Astrocyte (in vitro differentiated cells and primary cell): Measurements from ENCODE around the gene WRAP53. TPM values are rescaled to one million over a fixed set of nuclear protein-coding genes. Genes with fewer than 3 reads are reported as not detected.

Source experiments
- DNase-seq: peaks from one replicate; pipeline ENCODE4 v3.0.0-alpha.2; 2010; ENCODE audit warnings: low read depth
- FAIRE-seq: peaks from 2 replicates; lab custom pipeline; 2011; peaks lifted over from hg19 to GRCh38; lab: Jason Lieb, UNC
- H2AFZ ChIP-seq: 2 replicates; pipeline ENCODE4 v1.6.0; 2012; ENCODE audit warnings: low read depth, low read length, inconsistent platforms
- H3K27ac ChIP-seq: 2 replicates; pipeline ENCODE4 v1.5.1; 2011; ENCODE audit warnings: low read depth, low read length, inconsistent platforms
- H3K27me3 ChIP-seq: 2 replicates; pipeline ENCODE4 v1.6.0; 2011; ENCODE audit warnings: low read length, inconsistent platforms; ENCODE audit not compliant: insufficient read depth
- H3K36me3 ChIP-seq: 2 replicates; pipeline ENCODE4 v1.5.1; 2011; ENCODE audit warnings: low read length, inconsistent platforms; ENCODE audit not compliant: insufficient read depth
- H3K4me1 ChIP-seq: 2 replicates; pipeline ENCODE4 v1.5.1; 2011; ENCODE audit warnings: low read length, inconsistent platforms; ENCODE audit not compliant: insufficient read depth
- H3K4me2 ChIP-seq: 2 replicates; pipeline ENCODE4 v1.6.0; 2012; ENCODE audit warnings: low read length, inconsistent platforms
- H3K4me3 ChIP-seq: 2 replicates; pipeline ENCODE4 v1.5.1; 2011; ENCODE audit warnings: low read depth, mild to moderate bottlenecking, low read length, inconsistent platforms; ENCODE audit not compliant: insufficient read depth
- H3K79me2 ChIP-seq: 2 replicates; pipeline ENCODE4 v1.6.0; 2012; ENCODE audit warnings: mild to moderate bottlenecking, low read length, inconsistent platforms; ENCODE audit not compliant: insufficient read depth
- H3K9ac ChIP-seq: 2 replicates; pipeline ENCODE4 v1.6.0; 2012; ENCODE audit warnings: mild to moderate bottlenecking, low read length, inconsistent platforms
- H3K9me3 ChIP-seq: 2 replicates; pipeline ENCODE4 v1.5.1; 2012; ENCODE audit warnings: low read depth, mild to moderate bottlenecking, low read length, inconsistent platforms; ENCODE audit not compliant: insufficient read depth
- H4K20me1 ChIP-seq: 2 replicates; pipeline ENCODE4 v1.6.0; 2012; ENCODE audit warnings: low read length, inconsistent platforms; ENCODE audit not compliant: insufficient read depth
- H3K27ac Mint-ChIP-seq: one replicate; pipeline ENCODE4 v1.8.0; 2021; ENCODE audit warnings: mild to moderate bottlenecking, mixed read lengths; ENCODE audit not compliant: unreplicated experiment
- H3K27me3 Mint-ChIP-seq: one replicate; pipeline ENCODE4 v1.8.0; 2021; ENCODE audit warnings: low read depth, mixed read lengths; ENCODE audit not compliant: unreplicated experiment
- H3K36me3 Mint-ChIP-seq: one replicate; pipeline ENCODE4 v1.8.0; 2021; ENCODE audit warnings: low read depth, mixed read lengths; ENCODE audit not compliant: unreplicated experiment
- H3K4me1 Mint-ChIP-seq: one replicate; pipeline ENCODE4 v1.8.0; 2021; ENCODE audit warnings: low read depth, mixed read lengths; ENCODE audit not compliant: unreplicated experiment
- H3K4me3 Mint-ChIP-seq: one replicate; pipeline ENCODE4 v1.8.0; 2021; ENCODE audit warnings: mild to moderate bottlenecking, moderate library complexity, mixed read lengths; ENCODE audit not compliant: unreplicated experiment
- H3K9me3 Mint-ChIP-seq: one replicate; pipeline ENCODE4 v1.8.0; 2021; ENCODE audit warnings: mild to moderate bottlenecking, mixed read lengths; ENCODE audit not compliant: unreplicated experiment
- CTCF ChIP-seq: IDR thresholded peaks from 2 replicates; pipeline ENCODE4 v1.5.1; 2011; ENCODE audit warnings: low read depth, mild to moderate bottlenecking, inconsistent platforms, low read length, moderate library complexity; ENCODE audit not compliant: insufficient read depth
- EZH2 ChIP-seq: IDR thresholded peaks from 2 replicates; pipeline ENCODE4 v1.6.1; 2012; ENCODE audit warnings: mild to moderate bottlenecking, low read length, inconsistent platforms; ENCODE audit not compliant: insufficient read depth
- total RNA-seq: library from RNA; stranded (reverse); gene quantifications from 2 replicates; pipeline ENCODE4 v1.2.1, GENCODE V29; 2021

WRAP53 gene
- total RNA-seq, 1 donor from 2014 or later = 15.1 TPM

GRCh38 chr17:7684851-7685532 is 3.3 kb upstream of the WRAP53 start:
- Mint-ChIP-seq H3K27ac (peak overlapping the region; percentile 100), H3K27me3 (no peaks in the 10 kb centered on the region), H3K9me3 (no peaks in the 10 kb centered on the region), H3K36me3 (peaks cover 8% of the 10 kb centered on the region), H3K4me1 (peaks cover 6% of the 10 kb centered on the region), H3K4me3 (peak overlapping the region; percentile 95)
- DNase-seq = no peak
- peaks cover 68% of the 10 kb centered on the region for H3K79me2 ChIP-seq
- peak overlapping the region; percentile 99 for H3K4me3 ChIP-seq
- peaks cover 23% of the 10 kb centered on the region for H3K4me1 ChIP-seq
- peak overlapping the region; percentile 99 for H3K27ac ChIP-seq
- peak overlapping the region; percentile 99 for H3K9ac ChIP-seq
- H3K27me3 ChIP-seq = no peaks in the 10 kb centered on the region
- no peaks in the 10 kb centered on the region for H3K9me3 ChIP-seq
- no peak for TF ChIP-seq EZH2
- TF ChIP-seq CTCF = no peak
- H4K20me1 ChIP-seq = peaks cover 36% of the 10 kb centered on the region
- H2AFZ ChIP-seq = no peak overlapping the region
- H3K4me2 ChIP-seq = peak overlapping the region; percentile 92
- FAIRE-seq = no peak
- H3K36me3 ChIP-seq = no peaks in the 10 kb centered on the region

- Histone ChIP-seq H3K27ac (peak overlapping the region; percentile 99), H3K36me3 (no peaks in the 10 kb centered on the region), H2AFZ (peak overlapping the region; percentile 85), H3K9me3 (no peaks in the 10 kb centered on the region), H3K9ac (peak overlapping the region; percentile 99), H4K20me1 (peaks cover 32% of the 10 kb centered on the region), H3K79me2 (peaks cover 65% of the 10 kb centered on the region), H3K27me3 (no peaks in the 10 kb centered on the region), H3K4me3 (peak overlapping the region; percentile 99), H3K4me1 (peaks cover 23% of the 10 kb centered on the region), H3K4me2 (peak overlapping the region; percentile 92)
- Mint-ChIP-seq H3K4me3 (peak overlapping the region; percentile 95), H3K27ac (peak overlapping the region; percentile 100), H3K27me3 (no peaks in the 10 kb centered on the region), H3K4me1 (peaks cover 6% of the 10 kb centered on the region), H3K9me3 (no peaks in the 10 kb centered on the region), H3K36me3 (peaks cover 8% of the 10 kb centered on the region)
- DNase-seq (peak; percentile 88), FAIRE-seq (no peak)
- TF ChIP-seq EZH2 = no peak
- TF ChIP-seq CTCF = no peak
These were observed 2.6 kb upstream of the WRAP53 start for GRCh38 chr17:7685533-7686221.
